Measurements from ENCODE around the gene TCEAL3. TPM values are rescaled to one million over a fixed set of nuclear protein-coding genes. Genes with fewer than 3 reads are reported as not detected.
"Not testable (repeated sequence)": the region's sequence is repeated elsewhere in the genome, so short reads cannot be mapped to it uniquely, and the experiment has no call there.

TCEAL3 gene
- total RNA-seq, 1 donor from 2014 or later: 11.3 TPM

- Histone ChIP-seq H3K27me3 (no peaks in the 10 kb centered on the region), H3K36me3 (peaks cover 0 to 4% of the 10 kb centered on the region in 2 donors), H3K4me3 (peak overlapping the region; percentile 74 to 83), H3K4me1 (no peaks in the 10 kb centered on the region), H3K9me3 (no peaks in the 10 kb centered on the region), H3K27ac (peak overlapping the region; percentile 84 to 86)
- TF ChIP-seq CTCF (IDR thresholded peaks at IDR 0.05): no peak
- DNase-seq (ENCODE audit: low spot score in 2 of 2): no peak
- intact Hi-C loops (cut with DNase I): loop anchor here (5.0 kb wide), 1 partner anchor 49 kb away; no protein-coding TSS in a partner anchor
Measured at GRCh38 chrX:103586314-103586646, 21.5 kb upstream of the TCEAL3 start.

GRCh38 chrX:103586659-103587058 lies 21.1 kb upstream of the TCEAL3 start:
- Histone ChIP-seq H3K27me3 (no peaks in the 10 kb centered on the region), H3K4me1 (no peaks in the 10 kb centered on the region), H3K4me3 (peak overlapping the region; percentile 74 to 83), H3K9me3 (no peaks in the 10 kb centered on the region), H3K27ac (peak overlapping the region; percentile 84 to 86), H3K36me3 (peaks cover 0 to 4% of the 10 kb centered on the region in 2 donors)
- no peak for TF ChIP-seq CTCF (IDR thresholded peaks at IDR 0.05)
- intact Hi-C loops (cut with DNase I): loop anchor here (5.0 kb wide), 1 partner anchor 49 kb away; no protein-coding TSS in a partner anchor
- no peak for DNase-seq (ENCODE audit: low spot score in 2 of 2)

GRCh38 chrX:103592295-103592694 lies 15.5 kb upstream of the TCEAL3 start:
- intact Hi-C loops (cut with DNase I); H3K9me3 ChIP-seq; H3K27ac ChIP-seq; H3K27me3 ChIP-seq; H3K4me3 ChIP-seq; H3K4me1 ChIP-seq; H3K36me3 ChIP-seq; DNase-seq (ENCODE audit: low spot score in 2 of 2): not testable (repeated sequence)

GRCh38 chrX:103595202-103595601 lies 12.6 kb upstream of the TCEAL3 start:
- H3K36me3 ChIP-seq; intact Hi-C loops (cut with DNase I); H3K4me1 ChIP-seq: not testable (repeated sequence)

GRCh38 chrX:103608306-103608963 lies 672 bp downstream of the TCEAL3 start:
- Histone ChIP-seq H3K27ac (peak overlapping the region; percentile 93 to 94), H3K4me1 (no peaks in the 10 kb centered on the region), H3K9me3 (no peaks in the 10 kb centered on the region), H3K4me3 (peak overlapping the region; percentile 75 to 85), H3K27me3 (no peaks in the 10 kb centered on the region), H3K36me3 (peaks cover 0 to 4% of the 10 kb centered on the region in 2 donors)
- intact Hi-C loops (cut with DNase I): loop anchor here (2.0 to 5.0 kb wide), 3 partner anchors 20 to 79 kb away; partner anchors contain the start of genes MORF4L2 and TCEAL1
- no peak for TF ChIP-seq CTCF (IDR thresholded peaks at IDR 0.05)
- DNase-seq (ENCODE audit: low spot score in 2 of 2): no peak

More at GRCh38 chrX:103595202-103595601, 12.6 kb upstream of the TCEAL3 start:
- not testable (repeated sequence) for H3K27me3 ChIP-seq; H3K27ac ChIP-seq; DNase-seq (ENCODE audit: low spot score in 2 of 2); H3K9me3 ChIP-seq; H3K4me3 ChIP-seq

GRCh38 chrX:103610282-103610681 lies 2.5 kb downstream of the TCEAL3 start:
- intact Hi-C loops (cut with DNase I): no loop called here
- DNase-seq (ENCODE audit: low spot score in 2 of 2): no peak
- Histone ChIP-seq H3K9me3 (no peaks in the 10 kb centered on the region), H3K27me3 (no peaks in the 10 kb centered on the region), H3K27ac (no peak overlapping the region), H3K4me1 (no peaks in the 10 kb centered on the region), H3K4me3 (no peak overlapping the region), H3K36me3 (no peaks in the 10 kb centered on the region)
- no peak for TF ChIP-seq CTCF (IDR thresholded peaks at IDR 0.05)

Measured in ascending aorta (tissue), 2 donors.